Measurements from ENCODE around the gene IFITM5. TPM values are rescaled to one million over a fixed set of nuclear protein-coding genes. Genes with fewer than 3 reads are reported as not detected.

IFITM5 gene
- polyA plus RNA-seq (not detected in 2 replicates), polyA minus RNA-seq (not detected in 2 replicates)

- Histone ChIP-seq H3K27me3 (ENCODE audit: insufficient read depth, low read depth, low read length) (no peaks in the 10 kb centered on the region), H3K9me2 (ENCODE audit: insufficient read depth, low read length) (no peaks in the 10 kb centered on the region), H3K9me3 (ENCODE audit: low read length) (no peaks in the 10 kb centered on the region), H3K4me3 (ENCODE audit: low read length) (no peak within 1 kb of the TSS), H4K20me1 (ENCODE audit: insufficient read depth) (no peaks in the 10 kb centered on the region), H3F3A (ENCODE audit: insufficient read depth, low read length, poor library complexity, severe bottlenecking) (no peaks in the 10 kb centered on the region), H3K27ac (ENCODE audit: low read length) (no peak within 1 kb of the TSS), H2AFZ (ENCODE audit: low read depth, low read length) (no peak within 1 kb of the TSS), H3K4me2 (ENCODE audit: low read length) (no peak within 1 kb of the TSS), H3K36me3 (ENCODE audit: insufficient read depth, low read length) (no peaks in the 10 kb centered on the region), H3K79me2 (replicated peaks; ENCODE audit: insufficient read depth, low read length) (no peaks in the 10 kb centered on the region), H3K9ac (ENCODE audit: low read length) (no peak within 1 kb of the TSS)
- no peak for TF ChIP-seq REST (IDR thresholded peaks at IDR 0.05; ENCODE audit: borderline replicate concordance)
- TF ChIP-seq POLR2AphosphoS5 (IDR thresholded peaks at IDR 0.05): no peak
- no peak for TF ChIP-seq RAD21 (conservative IDR thresholded peaks at IDR 0.05)
- no peak for TF ChIP-seq TAF1 (IDR thresholded peaks at IDR 0.05; ENCODE audit: low read depth)
- no peak for TF ChIP-seq EZH2 (IDR thresholded peaks at IDR 0.05; ENCODE audit: borderline replicate concordance, insufficient read depth, low read length, poor library complexity, severe bottlenecking)
- TF ChIP-seq SMC3 (conservative IDR thresholded peaks at IDR 0.05; ENCODE audit: poor library complexity): no peak
- no peak for TF ChIP-seq CTCF (IDR thresholded peaks at IDR 0.05; ENCODE audit: poor library complexity, severe bottlenecking)
- TF ChIP-seq MXI1 (conservative IDR thresholded peaks at IDR 0.05; ENCODE audit: poor library complexity, severe bottlenecking): no peak
- no peak for TF ChIP-seq EP300 (conservative IDR thresholded peaks at IDR 0.05; ENCODE audit: poor library complexity, severe bottlenecking)
Measured at GRCh38 chr11:299081-299891, at the start of gene IFITM5. TSS of gene IFITM5 (minus strand) at chr11:299526. CDS start at chr11:299490, 36 bp downstream.

- no peak overlapping the region for H3K4me2 ChIP-seq (ENCODE audit: low read length)
- H3F3A ChIP-seq (ENCODE audit: insufficient read depth, low read length, poor library complexity, severe bottlenecking): no peaks in the 10 kb centered on the region
- no peak for TF ChIP-seq MXI1 (conservative IDR thresholded peaks at IDR 0.05; ENCODE audit: poor library complexity, severe bottlenecking)
- TF ChIP-seq SMC3 (conservative IDR thresholded peaks at IDR 0.05; ENCODE audit: poor library complexity): no peak
- TF ChIP-seq CTCF (IDR thresholded peaks at IDR 0.05; ENCODE audit: poor library complexity, severe bottlenecking): no peak
- TF ChIP-seq EZH2 (IDR thresholded peaks at IDR 0.05; ENCODE audit: borderline replicate concordance, insufficient read depth, low read length, poor library complexity, severe bottlenecking): no peak
- no peak for TF ChIP-seq EP300 (conservative IDR thresholded peaks at IDR 0.05; ENCODE audit: poor library complexity, severe bottlenecking)
- no peak for TF ChIP-seq REST (IDR thresholded peaks at IDR 0.05; ENCODE audit: borderline replicate concordance)
- TF ChIP-seq RAD21 (conservative IDR thresholded peaks at IDR 0.05): no peak
- TF ChIP-seq POLR2AphosphoS5 (IDR thresholded peaks at IDR 0.05): no peak
- TF ChIP-seq TAF1 (IDR thresholded peaks at IDR 0.05; ENCODE audit: low read depth): no peak
Measured at GRCh38 chr11:346529-346928, 47.2 kb upstream of the IFITM5 start.

More at GRCh38 chr11:346529-346928, 47.2 kb upstream of the IFITM5 start:
- Histone ChIP-seq H3K79me2 (replicated peaks; ENCODE audit: insufficient read depth, low read length) (no peaks in the 10 kb centered on the region), H3K9ac (ENCODE audit: low read length) (no peak overlapping the region), H4K20me1 (ENCODE audit: insufficient read depth) (no peaks in the 10 kb centered on the region), H2AFZ (ENCODE audit: low read depth, low read length) (no peak overlapping the region), H3K9me2 (ENCODE audit: insufficient read depth, low read length) (no peaks in the 10 kb centered on the region), H3K27me3 (ENCODE audit: insufficient read depth, low read depth, low read length) (no peaks in the 10 kb centered on the region), H3K9me3 (ENCODE audit: low read length) (no peaks in the 10 kb centered on the region), H3K36me3 (ENCODE audit: insufficient read depth, low read length) (no peaks in the 10 kb centered on the region), H3K27ac (ENCODE audit: low read length) (no peak overlapping the region), H3K4me3 (ENCODE audit: low read length) (no peak overlapping the region)
